B cell (primary cell): Measurements from ENCODE around the gene DOK5.

ENCODE experiments used
- EZH2 ChIP-seq: IDR thresholded peaks from 2 replicates; pipeline ENCODE4 v1.6.1; 2012; ENCODE audit warnings: borderline replicate concordance, low read depth, mild to moderate bottlenecking, moderate library complexity, low read length; ENCODE audit not compliant: insufficient read depth, poor library complexity, severe bottlenecking
- TF ChIP-seq, protein P1 (sequence below): fragments of 200-600 bp; IDR thresholded peaks from one replicate; pipeline ENCODE4 v1.8.0; 2022; ENCODE audit warnings: antibody characterized with exemption, mild to moderate bottlenecking

DNA sequence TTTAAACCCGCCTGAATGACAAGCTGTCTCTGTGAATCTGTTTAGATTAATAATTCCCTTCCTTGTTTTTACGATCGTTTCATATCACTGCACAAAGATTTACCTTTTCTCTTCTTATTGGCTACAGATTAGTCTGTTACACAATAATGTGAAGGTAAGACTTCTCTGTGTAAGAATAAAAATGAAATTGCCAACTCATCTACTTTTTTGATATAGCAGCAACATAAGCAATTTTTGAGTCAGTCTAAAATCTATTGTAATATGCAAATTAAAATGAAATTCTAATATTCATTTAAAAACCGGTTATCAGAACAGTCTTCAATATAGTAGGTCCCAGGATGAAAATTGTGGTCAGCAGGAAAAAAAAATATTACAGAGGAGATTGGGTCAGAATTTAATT, 155.2 kb downstream of the DOK5 start:
- TF ChIP-seq, protein P1, sequence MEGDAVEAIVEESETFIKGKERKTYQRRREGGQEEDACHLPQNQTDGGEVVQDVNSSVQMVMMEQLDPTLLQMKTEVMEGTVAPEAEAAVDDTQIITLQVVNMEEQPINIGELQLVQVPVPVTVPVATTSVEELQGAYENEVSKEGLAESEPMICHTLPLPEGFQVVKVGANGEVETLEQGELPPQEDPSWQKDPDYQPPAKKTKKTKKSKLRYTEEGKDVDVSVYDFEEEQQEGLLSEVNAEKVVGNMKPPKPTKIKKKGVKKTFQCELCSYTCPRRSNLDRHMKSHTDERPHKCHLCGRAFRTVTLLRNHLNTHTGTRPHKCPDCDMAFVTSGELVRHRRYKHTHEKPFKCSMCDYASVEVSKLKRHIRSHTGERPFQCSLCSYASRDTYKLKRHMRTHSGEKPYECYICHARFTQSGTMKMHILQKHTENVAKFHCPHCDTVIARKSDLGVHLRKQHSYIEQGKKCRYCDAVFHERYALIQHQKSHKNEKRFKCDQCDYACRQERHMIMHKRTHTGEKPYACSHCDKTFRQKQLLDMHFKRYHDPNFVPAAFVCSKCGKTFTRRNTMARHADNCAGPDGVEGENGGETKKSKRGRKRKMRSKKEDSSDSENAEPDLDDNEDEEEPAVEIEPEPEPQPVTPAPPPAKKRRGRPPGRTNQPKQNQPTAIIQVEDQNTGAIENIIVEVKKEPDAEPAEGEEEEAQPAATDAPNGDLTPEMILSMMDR, result no peak
- TF ChIP-seq EZH2, result no peak
